ENCODE measurements around the gene ABI1.
A peak's percentile ranks its signal among the peaks of the same experiment; 100 is the strongest.
"Not testable (repeated sequence)": the region's sequence is repeated elsewhere in the genome, so short reads cannot be mapped to it uniquely, and the experiment has no call there.

ABI1 gene

DNA sequence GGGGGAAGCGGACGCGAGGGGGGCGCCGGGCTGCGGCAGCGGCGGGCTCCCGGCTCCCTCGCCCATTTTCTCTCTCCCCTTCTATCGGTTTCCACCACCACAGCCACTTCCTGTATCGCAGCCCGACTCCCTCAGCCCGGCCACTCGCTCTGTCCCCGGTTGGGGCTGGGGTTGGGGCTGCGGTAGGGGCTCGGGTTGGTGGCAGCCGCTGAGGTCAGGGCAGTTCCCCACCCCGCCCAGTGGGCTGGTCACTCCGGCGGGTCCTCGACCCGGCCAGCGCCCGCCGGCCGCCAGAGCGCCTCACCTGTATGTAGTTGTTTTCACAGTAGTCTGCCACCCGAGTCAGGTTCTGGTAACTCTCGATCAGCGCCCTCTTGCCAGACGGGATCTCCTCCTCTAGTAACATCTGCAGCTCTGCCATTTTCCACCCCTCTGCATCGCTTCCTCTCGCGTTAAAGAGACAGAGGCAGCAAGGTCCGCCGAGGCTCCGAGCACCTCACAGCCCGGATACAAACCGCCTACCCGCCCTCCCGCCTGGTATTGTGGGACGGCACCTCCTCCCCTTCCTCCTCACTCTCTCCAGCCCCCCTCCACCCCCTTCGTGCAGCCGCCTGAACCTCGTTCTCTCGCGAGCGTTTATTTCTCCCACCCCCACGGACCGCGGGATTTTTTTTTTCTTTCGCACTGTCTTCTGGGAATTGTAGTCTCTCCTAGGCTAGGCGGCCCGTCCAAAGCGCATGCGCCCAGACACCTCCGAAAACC lies at the start of gene ABI1:
TSS of gene ABI1 (minus strand) at position 516 of the 762 bp plus-strand sequence. CDS start at position 421, 95 bp downstream.
- peak; percentile 97 for DNase-seq (ENCODE audit: low read depth)

DNA sequence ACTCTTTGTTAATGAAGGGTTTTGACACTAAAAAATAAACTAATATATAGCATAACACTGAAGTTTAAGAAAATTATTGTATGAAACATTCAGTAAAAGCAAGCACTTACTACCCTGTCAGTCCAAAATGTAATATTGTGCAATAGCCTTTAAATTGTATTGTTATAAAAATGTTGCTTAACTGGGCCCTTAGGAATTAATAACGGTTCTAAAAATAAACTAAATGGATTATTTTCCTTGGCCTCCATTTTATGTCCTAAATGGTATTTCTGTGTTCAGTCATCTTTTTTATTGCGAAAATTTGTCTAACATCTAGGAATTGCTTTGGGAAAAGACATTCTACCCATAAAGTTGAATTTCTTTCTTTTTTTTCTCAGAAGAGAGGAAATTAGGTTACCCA lies 49.0 kb upstream of the ABI1 start:
- peak; percentile 13 for DNase-seq (ENCODE audit: low read depth)

DNA sequence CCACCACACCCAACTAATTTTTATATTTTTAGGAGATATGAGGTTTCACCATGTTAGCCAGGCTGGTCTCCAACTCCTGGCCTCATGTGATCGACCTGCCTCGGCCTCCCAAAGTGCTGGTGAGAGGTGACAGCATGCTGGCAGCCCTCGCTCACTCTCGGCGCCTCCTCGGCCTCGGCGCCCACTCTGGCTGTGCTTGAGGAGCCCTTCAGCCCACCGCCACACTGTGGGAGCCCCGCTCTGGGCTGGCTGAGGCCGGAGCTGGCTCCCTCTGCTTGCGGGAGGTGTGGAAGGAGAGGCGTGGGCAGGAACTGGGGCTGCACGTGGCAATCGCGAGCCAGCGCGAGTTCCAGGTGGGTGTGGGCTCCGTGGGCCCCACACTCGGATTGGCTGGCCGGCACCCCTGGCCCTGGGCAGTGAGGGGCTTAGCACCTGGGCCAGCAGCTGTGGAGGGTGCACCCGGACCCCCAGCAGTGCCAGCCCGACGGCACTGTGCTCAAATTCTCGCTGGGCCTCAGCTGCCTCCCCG lies 44.6 kb upstream of the ABI1 start:
- not testable (repeated sequence) for DNase-seq (ENCODE audit: low read depth)

DNA sequence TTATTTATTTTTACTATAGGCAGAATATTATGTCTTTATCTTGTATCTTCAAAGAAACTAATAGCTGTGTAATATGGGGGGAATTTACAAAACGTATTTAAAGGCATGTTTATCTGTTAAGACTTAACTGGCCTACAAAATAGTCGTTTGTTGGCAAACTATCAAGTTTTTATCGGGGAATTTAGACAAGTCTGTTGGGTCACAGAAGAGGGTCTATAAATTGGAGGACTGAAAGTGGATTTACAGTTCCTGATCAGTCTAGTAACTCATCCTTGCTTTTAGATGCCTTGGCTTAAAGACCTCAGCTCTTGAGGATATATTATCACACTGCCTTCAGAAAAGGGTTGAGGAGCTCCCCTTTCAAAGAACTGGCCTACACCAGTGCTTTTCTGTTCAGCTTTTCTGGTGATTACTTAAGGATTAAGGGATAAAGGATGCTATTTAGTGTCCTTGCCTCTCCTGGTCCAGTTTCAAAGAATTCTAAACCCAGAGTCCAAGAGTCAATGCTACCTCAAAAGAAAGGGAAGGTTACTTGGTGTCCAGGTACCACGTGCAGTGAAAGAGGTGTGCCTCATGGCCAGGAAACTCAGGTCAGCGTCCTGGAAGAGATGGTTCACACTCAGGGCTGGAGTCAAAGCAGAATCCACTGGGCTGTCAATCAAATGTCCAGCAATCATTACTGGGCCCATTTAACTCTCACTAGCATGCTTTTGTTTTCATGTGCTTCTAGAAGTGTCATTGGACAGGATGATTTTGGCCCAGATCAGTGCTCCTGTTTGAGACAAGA lies 42.9 kb upstream of the ABI1 start:
- no peak for DNase-seq (ENCODE audit: low read depth)

- not testable (repeated sequence) for DNase-seq (ENCODE audit: low read depth)
These were observed 31.7 kb upstream of the ABI1 start for GRCh38 chr10:26892306-26892923.

DNA sequence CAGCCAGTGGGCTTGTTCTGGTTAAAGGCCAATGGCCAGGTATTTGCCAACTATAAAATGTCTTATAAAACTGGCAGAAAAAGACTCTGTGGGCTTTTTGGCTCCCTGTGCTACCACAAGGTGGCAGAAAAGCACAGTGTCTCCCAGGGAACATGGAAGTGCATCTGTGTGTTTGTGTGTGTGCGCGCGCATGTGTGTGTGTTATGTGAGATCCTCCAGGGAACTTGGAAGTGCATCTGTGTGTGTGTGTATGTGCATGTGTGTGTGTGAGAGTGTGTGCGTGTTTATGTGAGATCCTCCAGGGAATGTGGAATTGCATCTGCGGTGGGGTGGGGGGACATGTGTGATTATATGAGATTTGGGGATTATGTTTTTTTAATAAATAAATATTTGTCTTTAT lies 30.2 kb upstream of the ABI1 start:
- peak; percentile 41 for DNase-seq (ENCODE audit: low read depth)

DNA sequence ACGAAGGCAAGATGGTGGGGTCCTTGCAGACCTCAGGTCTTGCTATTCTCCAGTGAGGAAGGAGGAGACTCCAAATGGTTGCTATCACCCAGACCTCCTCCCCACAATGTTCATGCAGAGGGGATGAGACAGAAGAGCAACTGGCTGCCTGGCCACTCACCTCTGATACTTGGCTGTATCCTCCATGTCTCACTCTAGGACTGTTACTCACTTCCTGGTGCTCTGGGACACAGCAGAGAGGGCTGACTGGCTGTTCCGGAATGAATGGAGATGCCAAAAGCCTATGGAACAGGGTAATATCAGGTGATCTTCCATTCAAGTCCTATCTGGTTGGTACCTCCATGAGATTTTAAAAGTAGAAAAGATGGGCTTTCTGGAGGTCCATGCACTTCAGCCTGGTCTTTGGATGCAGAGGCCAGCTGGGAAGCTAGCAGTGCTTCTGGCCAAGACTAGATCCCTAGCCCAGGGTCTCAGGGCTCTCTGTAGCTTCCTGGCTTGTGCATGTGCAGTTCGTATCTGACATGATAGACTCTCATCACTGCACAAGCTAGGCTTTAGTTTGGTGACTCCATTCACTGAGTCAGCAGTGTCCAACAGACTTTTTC lies 27.0 kb upstream of the ABI1 start:
- DNase-seq (ENCODE audit: low read depth) = no peak

GRCh38 chr10:26881600-26882331 lies 21.0 kb upstream of the ABI1 start:
- peak; percentile 59 for DNase-seq (ENCODE audit: low read depth)

- DNase-seq (ENCODE audit: low read depth) = no peak
These were observed 19.0 kb upstream of the ABI1 start for GRCh38 chr10:26879744-26880143.

GRCh38 chr10:26870766-26871165 lies 10.0 kb upstream of the ABI1 start:
- no peak for DNase-seq (ENCODE audit: low read depth)

DNA sequence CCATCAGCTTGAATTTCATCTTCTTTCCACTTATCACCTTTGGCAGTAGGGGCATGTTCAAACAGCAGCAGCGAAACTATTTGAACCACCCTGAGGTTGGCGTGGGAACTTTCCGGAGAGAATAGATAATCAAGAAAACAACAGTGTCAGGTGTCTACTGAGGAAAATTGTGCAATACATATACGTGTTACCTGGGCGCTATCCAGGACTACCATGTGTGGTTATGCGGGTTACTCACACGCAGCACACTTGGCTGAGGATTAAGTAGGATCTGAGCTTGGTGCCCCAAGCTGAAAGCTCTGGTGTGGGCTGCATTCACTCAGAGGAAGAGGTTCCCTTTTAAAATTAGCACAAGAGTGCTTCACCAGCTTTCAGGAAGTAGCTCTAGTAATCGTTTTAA lies 8.8 kb upstream of the ABI1 start:
- DNase-seq (ENCODE audit: low read depth) = no peak

DNA sequence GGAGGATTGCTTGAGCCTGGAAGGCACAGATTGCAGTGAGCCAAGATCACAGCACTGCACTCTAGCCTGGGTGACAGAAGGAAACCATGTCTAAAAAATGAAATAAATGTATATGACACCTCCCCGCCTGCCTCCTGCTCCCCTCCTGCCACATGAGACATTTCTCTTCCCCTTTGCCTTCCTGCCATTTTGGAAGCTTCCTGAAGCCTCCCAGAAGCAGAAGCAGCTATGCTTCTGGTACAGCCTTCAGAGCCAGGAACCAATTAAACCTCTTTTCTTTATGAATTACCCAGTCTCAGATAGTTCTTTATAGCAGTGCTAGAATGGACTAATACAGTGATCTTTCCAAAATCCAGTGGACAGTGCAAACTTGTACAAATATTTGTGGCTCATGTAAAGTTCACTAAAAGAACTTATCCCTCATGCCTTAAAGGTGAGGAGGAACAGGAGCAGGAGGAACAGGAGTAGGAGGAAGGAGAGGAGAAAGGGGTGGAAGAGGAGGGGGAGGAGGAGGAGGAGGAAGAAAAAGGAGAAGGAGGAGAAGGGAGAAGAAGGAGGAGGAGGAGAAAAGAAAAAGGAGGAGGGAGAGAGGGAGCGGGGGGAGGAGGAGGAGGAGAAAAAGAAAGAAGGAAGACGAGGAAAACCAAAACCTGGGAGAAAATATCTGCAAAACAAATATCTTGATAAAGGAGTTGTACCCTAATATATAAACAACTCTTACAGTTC lies 2.8 kb upstream of the ABI1 start:
- no peak for DNase-seq (ENCODE audit: low read depth)

DNA sequence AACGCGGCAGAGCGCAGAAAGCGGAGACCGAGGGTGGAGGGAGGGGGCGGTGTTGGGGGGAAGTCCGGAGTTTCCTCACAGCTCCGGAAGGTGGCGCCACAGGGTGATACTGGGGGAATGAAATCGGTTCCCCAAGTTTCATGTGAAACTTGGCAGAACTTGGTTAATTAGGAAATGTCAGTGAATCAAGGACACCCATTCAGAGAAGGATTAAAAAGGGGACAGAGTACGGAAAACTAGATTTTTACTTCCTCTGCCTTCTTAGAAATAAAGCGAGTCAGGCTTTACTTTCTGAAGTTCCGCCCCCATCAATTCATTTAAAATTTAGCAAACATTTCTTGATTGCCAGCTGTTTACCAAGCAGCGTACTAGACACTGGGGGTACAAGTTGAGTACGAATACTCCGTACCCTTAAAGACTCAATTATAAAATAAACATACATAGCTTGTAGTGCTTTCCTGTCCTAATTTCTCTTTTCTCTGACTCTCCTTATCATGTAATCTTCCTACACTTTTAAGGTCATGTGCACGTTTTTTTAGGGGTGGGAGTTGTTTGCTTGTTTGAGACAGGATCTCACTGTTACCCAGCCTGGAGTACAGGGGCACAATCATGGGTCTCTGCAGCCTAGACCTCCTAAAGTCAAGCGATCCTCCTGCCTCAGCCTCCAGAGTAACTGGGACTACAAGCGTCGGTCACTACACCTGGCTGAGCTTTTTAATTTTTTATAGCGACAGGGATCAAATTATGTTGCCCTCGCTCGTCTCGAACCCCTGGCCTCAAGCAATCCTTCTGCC lies 644 bp upstream of the ABI1 start:
- DNase-seq (ENCODE audit: low read depth) = no peak

DNA sequence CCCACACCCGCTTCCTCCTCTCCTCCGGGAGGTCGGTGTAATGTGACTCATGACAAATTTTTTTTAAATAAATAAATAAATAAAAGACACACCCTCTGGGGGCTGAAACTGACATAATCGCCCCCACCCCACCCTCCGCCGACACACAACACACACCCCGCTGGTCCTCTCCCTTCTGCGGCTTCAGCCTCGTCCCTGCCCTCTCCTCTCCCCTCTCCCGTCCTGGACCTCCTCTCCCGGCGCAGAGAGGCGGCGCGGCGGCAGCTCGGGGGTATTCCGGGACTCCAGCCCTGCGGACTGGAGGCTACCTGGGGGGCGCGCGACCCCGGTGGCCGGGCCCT lies 686 bp downstream of the ABI1 start:
- peak; percentile 54 for DNase-seq (ENCODE audit: low read depth)

- DNase-seq (ENCODE audit: low read depth) = no peak
These were observed 1.3 kb downstream of the ABI1 start for GRCh38 chr10:26859241-26860101.

DNA sequence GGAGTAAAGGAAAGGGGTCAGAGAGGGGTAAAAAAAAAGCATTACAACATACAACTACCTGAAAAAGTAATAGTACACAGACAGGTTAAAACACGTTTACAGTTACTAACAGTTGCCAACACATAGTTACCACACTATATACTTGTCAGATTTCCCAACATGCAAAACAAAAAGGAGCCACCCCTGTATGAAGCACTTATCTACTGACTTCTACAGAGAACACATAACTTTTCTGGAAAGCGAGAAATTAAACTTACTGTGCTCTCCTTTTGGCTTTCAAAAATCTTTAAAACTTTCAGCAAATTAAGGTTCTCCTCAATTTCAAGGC lies 2.1 kb downstream of the ABI1 start:
- DNase-seq (ENCODE audit: low read depth) = no peak

DNA sequence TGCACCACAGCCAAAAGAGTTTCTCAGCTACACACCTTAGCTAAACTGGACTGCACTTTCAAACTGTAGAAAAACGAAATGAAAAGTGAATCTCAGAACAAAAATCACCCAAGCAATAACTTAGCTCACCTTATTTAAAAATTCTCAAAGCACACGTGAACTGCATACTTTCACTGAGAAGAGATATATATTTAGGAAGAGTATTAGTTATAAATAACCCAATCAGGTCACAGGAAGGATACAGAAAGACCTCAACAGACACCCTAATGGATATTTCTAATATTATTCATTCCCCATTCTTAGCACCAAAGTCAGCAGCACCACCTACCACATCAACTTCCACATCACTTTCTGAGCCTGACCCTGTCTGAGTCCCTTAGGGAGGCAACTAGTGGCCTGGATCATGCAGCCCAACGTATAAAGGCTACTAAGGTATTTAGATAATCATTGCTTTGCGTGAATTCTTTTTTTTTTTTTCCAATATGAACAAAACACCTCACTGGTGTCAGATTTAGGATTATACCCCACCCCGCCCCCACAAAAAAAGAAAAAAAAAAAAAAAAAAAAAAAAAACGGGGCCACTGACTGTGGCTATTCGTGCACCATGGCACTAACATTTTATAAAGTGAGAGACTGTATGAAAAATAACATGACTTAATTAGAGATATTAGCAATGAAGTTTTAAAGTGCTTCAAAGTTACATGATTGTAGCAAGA lies 2.6 kb downstream of the ABI1 start:
- DNase-seq (ENCODE audit: low read depth) = peak; percentile 6

DNA sequence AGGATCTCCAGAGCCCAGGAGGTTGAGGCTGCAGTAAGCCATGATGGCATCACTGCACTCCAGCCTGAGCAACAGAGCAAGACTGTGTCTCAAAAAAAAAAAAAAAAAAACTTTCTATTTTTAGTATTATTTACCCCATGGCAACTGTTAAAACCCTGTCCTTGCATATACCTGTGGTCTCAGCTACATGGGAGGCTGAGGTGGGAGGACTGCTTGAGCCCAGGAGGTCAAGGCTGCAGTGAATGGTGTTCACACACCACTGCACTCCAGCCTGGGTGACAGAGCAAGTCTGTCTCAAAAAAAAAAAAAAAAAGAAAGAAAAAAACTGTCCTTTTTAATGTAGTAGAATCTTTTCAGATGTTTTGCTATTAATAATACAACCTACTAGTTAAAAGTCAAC lies 3.2 kb downstream of the ABI1 start:
- DNase-seq (ENCODE audit: low read depth) = not testable (repeated sequence)

- DNase-seq (ENCODE audit: low read depth) = peak; percentile 28
These were observed 5.6 kb downstream of the ABI1 start for GRCh38 chr10:26855186-26855585.
